ENCODE measurements around the gene SLX9.

SLX9 gene

GRCh38 chr21:44916965-44917364 lies 22.9 kb upstream of the SLX9 start:
- no peak for DNase-seq

GRCh38 chr21:44917446-44918106 lies 22.3 kb upstream of the SLX9 start:
- DNase-seq = no peak

- no peak for DNase-seq
These were observed 21.7 kb upstream of the SLX9 start for GRCh38 chr21:44918107-44918470.

GRCh38 chr21:44918581-44919033 lies 21.2 kb upstream of the SLX9 start:
- DNase-seq = no peak

- no peak for DNase-seq
These were observed 20.5 kb upstream of the SLX9 start for GRCh38 chr21:44919111-44919912.

- no peak for DNase-seq
These were observed 19.7 kb upstream of the SLX9 start for GRCh38 chr21:44919913-44920693.

GRCh38 chr21:44920694-44921604 lies 18.9 kb upstream of the SLX9 start, which contains the start of gene ITGB2:
Gene ITGB2, minus strand, starts transcription at chr21:44920899. Its CDS starts 10,117 bp downstream, at chr21:44910782.
- DNase-seq = no peak

GRCh38 chr21:44921928-44922327 lies 17.9 kb upstream of the SLX9 start:
- DNase-seq = no peak

- no peak for DNase-seq
These were observed 16.2 kb upstream of the SLX9 start for GRCh38 chr21:44923480-44924084.

- DNase-seq = peak; percentile 64
These were observed 15.0 kb upstream of the SLX9 start for GRCh38 chr21:44924606-44925377.

- DNase-seq = no peak
These were observed 14.5 kb upstream of the SLX9 start for GRCh38 chr21:44925378-44925755.

GRCh38 chr21:44926331-44927101 lies 13.3 kb upstream of the SLX9 start:
- DNase-seq = peak; percentile 35

GRCh38 chr21:44927259-44927586 lies 12.6 kb upstream of the SLX9 start:
- no peak for DNase-seq

- peak; percentile 81 for DNase-seq
These were observed 12.0 kb upstream of the SLX9 start for GRCh38 chr21:44927587-44928461.

GRCh38 chr21:44928500-44929241 lies 11.2 kb upstream of the SLX9 start:
- peak; percentile 86 for DNase-seq

GRCh38 chr21:44929242-44929798 lies 10.5 kb upstream of the SLX9 start:
- no peak for DNase-seq

- no peak for DNase-seq
These were observed 9.9 kb upstream of the SLX9 start for GRCh38 chr21:44929799-44930542.

Data from fibroblast of skin of abdomen (primary cell).